NT2/D1 (cell line): ENCODE measurements around the gene ZFP36L2.

Experiments used
- DNase-seq: peaks from one replicate; pipeline ENCODE4 v3.0.0-alpha.2; 2011; ENCODE audit warnings: low read depth, low spot score
- H3K27me3 ChIP-seq: 2 replicates; pipeline ENCODE4 v1.6.0; 2011; ENCODE audit warnings: mild to moderate bottlenecking; ENCODE audit not compliant: insufficient read length, insufficient read depth
- H3K36me3 ChIP-seq: 2 replicates; pipeline ENCODE4 v1.6.1; 2011; ENCODE audit warnings: mild to moderate bottlenecking, low read length, mixed read lengths; ENCODE audit not compliant: insufficient read depth, insufficient read length
- H3K4me1 ChIP-seq: 2 replicates; pipeline ENCODE4 v1.5.1; 2011; ENCODE audit not compliant: insufficient read depth, insufficient read length
- H3K4me3 ChIP-seq: 2 replicates; pipeline ENCODE4 v1.5.1; 2011; ENCODE audit warnings: low read depth; ENCODE audit not compliant: insufficient read length
- H3K9ac ChIP-seq: 2 replicates; pipeline ENCODE4 v1.6.0; 2011; ENCODE audit warnings: low read depth; ENCODE audit not compliant: insufficient read length
- H3K9me3 ChIP-seq: 2 replicates; pipeline ENCODE4 v1.5.1; 2011; ENCODE audit warnings: mild to moderate bottlenecking, low read length; ENCODE audit not compliant: insufficient read depth
- SUZ12 ChIP-seq: IDR thresholded peaks from 2 replicates; pipeline ENCODE4 v1.6.1; 2011; ENCODE audit not compliant: insufficient read length, insufficient read depth; ENCODE audit errors: extremely low read depth
- YY1 ChIP-seq: IDR thresholded peaks from 2 replicates; pipeline ENCODE4 v1.6.1; 2011; ENCODE audit not compliant: insufficient read length, insufficient read depth
- ZNF274 ChIP-seq: IDR thresholded peaks from 2 replicates; pipeline ENCODE4 v1.6.1; 2011; ENCODE audit warnings: mild to moderate bottlenecking, low read depth, low read length

The ZFP36L2 gene

DNA sequence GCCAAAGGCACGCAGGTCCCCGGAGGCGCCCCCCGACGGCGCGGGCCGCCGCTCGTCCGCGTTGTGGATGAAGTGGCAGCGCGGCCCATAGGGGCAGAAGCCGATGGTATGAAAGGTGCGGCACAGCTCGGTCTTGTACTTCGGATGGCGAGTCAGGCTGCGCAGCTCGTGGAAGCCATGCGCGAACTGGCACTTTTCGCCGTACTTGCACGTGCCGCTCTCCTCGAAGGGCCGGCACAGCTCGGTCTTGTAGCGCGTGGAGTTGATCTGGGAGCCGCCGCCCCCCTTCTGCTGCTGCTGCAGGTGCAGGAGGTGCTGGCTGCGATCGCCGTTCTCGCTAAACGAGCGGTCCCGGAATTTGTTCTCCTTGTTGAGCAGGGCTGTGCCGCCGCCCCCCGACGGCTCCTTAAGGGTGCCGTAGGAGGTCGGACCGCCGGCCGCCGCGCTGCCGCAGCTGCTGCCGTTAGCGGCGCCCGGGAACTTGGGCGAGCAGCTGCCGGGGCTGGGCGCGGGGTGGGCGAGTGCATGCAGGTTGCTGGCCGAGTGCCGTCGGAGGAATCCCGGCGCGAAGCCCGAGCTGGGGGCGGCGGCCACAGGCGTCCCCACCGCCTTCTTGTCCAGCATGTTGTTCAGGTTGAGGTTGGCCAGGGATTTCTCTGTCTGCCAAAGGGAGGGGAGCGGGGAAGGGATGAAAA, 1.2 kb downstream of the ZFP36L2 start:
- no peak for DNase-seq
- H3K9ac ChIP-seq, result peak overlapping the region; percentile 94
- TF ChIP-seq SUZ12 (no peak), YY1 (no peak), ZNF274 (no peak)
- H3K9me3 ChIP-seq, result no peaks in the 10 kb centered on the region
- peaks cover 5% of the 10 kb centered on the region for H3K4me1 ChIP-seq
- H3K27me3 ChIP-seq, result no peaks in the 10 kb centered on the region
- H3K36me3 ChIP-seq, result peaks cover 37% of the 10 kb centered on the region
- peak overlapping the region; percentile 85 for H3K4me3 ChIP-seq

DNA sequence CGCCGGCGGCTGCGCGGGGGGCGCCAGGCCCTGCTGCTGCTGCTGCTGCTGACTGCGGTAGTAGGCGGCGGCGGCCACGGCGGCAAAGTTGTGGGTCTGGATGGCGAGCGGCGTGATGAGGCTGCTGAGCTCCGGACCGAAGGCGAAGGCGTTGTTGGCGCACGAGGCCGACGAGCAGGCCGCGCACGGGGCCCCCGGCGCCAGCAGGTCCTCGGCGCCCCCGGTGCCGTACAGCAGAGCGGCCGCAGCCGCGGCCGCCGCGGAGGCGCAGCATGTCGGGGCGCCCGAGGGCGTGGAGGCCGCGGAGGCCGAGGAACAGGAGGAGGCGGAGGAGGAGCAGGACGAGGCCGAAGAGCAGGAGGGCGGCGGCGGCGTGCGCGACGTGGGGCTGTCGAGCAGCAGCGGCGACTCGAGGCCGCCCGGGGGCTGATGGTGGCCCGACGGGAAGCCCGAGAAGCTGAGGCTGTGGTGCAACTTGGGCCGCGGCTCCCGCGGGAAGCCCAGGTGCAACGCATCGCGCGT, 1.8 kb downstream of the ZFP36L2 start:
- Histone ChIP-seq H3K4me3 (peak overlapping the region; percentile 85), H3K27me3 (no peaks in the 10 kb centered on the region), H3K9me3 (no peaks in the 10 kb centered on the region), H3K9ac (peak overlapping the region; percentile 94), H3K4me1 (peaks cover 5% of the 10 kb centered on the region), H3K36me3 (peaks cover 34% of the 10 kb centered on the region)
- no peak for DNase-seq
- TF ChIP-seq ZNF274, result no peak
- TF ChIP-seq YY1, result no peak
- TF ChIP-seq SUZ12, result no peak

DNA sequence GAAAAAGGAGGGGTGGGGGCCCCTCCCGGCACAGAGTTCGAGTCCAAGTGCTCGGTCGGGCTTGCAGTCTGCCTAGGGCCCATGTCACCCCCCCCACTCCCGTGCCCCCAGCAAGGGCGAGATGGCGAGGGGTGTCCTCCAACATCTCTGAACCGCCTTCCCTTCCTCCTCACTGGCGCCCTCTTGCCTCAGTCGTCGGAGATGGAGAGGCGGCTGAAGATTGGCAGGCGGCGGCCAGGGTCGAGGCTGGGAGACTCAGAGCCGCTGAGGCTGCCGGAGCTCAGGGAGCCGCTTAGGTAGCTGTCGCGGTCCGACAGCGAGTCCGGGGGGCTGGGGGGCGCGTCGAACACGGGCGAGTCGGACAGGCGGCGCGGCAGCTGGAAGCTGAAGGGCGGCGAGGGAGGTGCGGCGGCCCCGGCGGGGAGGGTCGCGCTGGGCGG, 2.3 kb downstream of the ZFP36L2 start:
- peak; percentile 49 for DNase-seq
- Histone ChIP-seq H3K27me3 (no peaks in the 10 kb centered on the region), H3K36me3 (peaks cover 34% of the 10 kb centered on the region), H3K4me3 (peak overlapping the region; percentile 85), H3K4me1 (peaks cover 5% of the 10 kb centered on the region), H3K9me3 (no peaks in the 10 kb centered on the region), H3K9ac (peak overlapping the region; percentile 94)
- no peak for TF ChIP-seq SUZ12
- TF ChIP-seq ZNF274, result no peak
- no peak for TF ChIP-seq YY1

DNA sequence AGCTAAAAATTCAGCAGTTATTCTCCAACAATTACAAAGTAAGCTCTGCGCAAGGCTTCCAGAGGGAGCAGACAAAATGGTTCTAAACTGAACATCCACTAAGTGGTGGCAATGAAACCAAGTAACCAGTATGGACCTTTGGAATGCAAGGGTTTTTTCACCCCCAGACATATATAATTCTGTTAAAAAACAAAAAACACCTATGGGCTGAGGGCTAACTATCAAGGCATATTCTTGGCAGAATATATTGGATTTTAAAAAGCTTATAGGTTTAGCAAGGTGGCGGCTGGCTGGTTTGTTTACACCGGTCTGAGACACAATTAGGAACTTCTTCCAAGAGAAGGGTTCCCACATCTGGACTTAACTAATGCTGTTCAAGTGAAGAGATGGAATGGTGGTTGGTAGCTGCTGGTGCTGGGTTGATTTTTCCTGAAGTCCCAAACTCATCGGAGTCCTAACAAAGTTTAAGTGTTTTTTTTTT, 2.8 kb downstream of the ZFP36L2 start:
- peaks cover 4% of the 10 kb centered on the region for H3K4me1 ChIP-seq
- H3K4me3 ChIP-seq, result peak overlapping the region; percentile 85
- DNase-seq, result no peak

DNA sequence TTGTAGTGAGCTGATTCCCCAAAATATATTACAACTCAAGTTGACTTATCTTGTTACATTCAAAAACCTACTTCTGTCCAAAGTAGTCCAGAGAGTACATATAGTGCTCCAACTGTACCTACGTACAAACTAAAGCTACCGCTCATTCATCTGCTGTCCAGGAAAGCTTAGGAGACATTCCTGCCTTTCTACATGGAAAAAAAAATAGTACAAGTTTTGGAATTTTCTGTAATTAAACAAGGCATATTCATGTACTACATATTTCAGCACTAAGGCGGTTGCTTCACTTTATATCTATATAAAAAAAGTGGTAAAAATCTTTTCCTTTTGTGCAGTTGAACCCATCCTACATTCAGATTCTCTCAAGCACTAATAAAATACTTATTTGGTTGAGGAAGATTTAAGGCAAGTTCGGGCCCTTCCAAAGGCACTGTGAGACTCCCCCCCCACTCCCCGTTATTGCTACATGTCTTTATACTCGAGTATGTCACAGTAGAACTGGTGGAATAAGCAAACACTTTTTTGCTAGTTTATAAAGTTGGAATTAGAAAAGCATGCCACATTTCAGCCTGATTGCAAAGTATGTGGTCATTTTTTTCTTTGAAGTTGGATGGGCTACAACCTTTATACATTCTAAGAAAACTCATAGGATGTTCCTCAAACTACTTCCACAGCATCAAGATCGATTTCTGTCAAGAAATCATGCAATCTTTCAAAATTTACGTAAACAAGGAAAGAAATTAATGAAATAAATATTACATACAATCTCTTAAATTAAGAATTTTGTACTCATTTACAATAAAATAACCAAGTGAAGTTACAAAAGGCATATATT, 3.7 kb downstream of the ZFP36L2 start:
- no peak for TF ChIP-seq SUZ12
- TF ChIP-seq YY1, result no peak
- TF ChIP-seq ZNF274, result no peak
- Histone ChIP-seq H3K4me1 (no peaks in the 10 kb centered on the region), H3K9ac (peak overlapping the region; percentile 94), H3K9me3 (no peaks in the 10 kb centered on the region), H3K4me3 (peak overlapping the region; percentile 85), H3K36me3 (peaks cover 34% of the 10 kb centered on the region), H3K27me3 (no peaks in the 10 kb centered on the region)
- no peak for DNase-seq

More for the DNA sequence above, 2.8 kb downstream of the ZFP36L2 start:
- Histone ChIP-seq H3K27me3 (no peaks in the 10 kb centered on the region), H3K9ac (peak overlapping the region; percentile 94), H3K9me3 (no peaks in the 10 kb centered on the region), H3K36me3 (peaks cover 34% of the 10 kb centered on the region)
- no peak for TF ChIP-seq ZNF274
- TF ChIP-seq SUZ12, result no peak
- no peak for TF ChIP-seq YY1

DNA sequence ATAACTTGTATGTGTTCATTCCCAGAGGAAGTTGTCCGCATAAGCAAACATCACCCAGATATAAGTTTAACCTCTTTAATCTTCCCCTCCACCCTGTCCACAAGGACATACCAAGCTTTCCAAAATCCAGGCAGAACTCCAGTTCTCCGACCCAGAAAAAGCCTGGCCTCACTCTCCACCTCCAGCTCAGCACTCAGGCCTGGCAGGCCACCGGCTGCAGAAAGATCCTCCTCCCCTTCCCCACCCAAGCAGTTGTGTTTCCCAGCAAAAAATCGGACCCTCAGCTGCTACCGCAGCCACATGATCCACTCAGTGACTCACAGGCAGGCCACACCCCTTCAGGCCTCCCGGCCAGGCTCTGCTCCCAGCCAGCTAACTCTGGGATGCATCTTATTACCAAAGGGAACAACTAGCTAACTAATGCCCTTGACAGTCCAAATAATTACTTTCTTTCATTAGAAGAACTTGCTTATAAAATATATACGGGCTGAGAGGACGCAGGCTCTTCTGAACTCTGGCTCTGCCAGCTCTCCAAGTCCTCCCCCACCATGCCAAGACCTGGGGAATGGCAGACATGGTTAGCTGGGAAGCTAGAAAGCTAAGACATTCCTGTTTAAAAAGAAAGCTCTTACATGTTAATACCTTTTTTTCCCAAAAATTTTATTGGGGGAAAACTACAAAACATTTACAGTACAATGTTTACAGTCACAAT, 4.5 kb downstream of the ZFP36L2 start:
- Histone ChIP-seq H3K36me3 (peaks cover 34% of the 10 kb centered on the region), H3K27me3 (no peaks in the 10 kb centered on the region), H3K9ac (peak overlapping the region; percentile 68), H3K9me3 (no peaks in the 10 kb centered on the region), H3K4me1 (no peaks in the 10 kb centered on the region), H3K4me3 (peak overlapping the region; percentile 53)
- TF ChIP-seq ZNF274 (no peak), YY1 (no peak), SUZ12 (no peak)
- peak; percentile 90 for DNase-seq
